ENCODE data around the gene ATF5.
A peak's percentile ranks its signal among the peaks of the same experiment; 100 is the strongest.

The ATF5 gene

DNA sequence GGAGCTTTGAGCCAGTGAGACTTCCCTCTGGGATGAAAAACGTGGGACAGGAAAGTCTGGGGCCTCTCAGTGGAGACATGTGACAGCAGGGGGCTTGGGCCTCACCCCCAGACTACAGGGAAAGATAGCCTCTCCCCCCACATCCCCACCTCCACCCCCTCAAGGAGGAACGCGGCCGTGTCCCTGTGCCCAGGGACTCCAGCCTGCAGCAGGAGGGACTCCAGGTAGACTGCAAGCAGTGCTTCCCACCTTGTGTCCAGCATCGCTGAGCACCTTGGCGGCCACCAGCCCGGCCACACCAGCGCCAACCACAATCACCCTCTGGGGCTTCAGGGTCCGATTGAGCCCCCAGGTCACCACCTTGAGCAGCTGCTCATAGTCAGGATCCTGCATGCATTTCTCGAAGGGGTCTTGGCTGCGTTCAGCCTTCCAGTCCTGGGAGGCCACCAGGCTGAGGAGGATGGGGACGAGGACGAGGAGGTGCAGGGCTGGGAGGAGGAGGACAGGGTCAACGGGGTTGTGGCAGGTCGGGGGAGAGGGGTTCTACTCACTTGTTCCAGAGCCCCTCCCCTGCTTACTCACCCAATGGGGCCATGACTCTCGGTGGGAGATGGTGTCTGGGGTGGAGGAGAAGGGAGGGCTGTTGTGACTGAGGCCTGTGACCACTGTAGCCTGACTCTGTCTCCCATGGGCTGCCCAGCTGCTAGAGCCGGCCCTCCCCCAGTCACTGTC is 33.3 kb upstream of the ATF5 start:
- DNase-seq = no peak

DNA sequence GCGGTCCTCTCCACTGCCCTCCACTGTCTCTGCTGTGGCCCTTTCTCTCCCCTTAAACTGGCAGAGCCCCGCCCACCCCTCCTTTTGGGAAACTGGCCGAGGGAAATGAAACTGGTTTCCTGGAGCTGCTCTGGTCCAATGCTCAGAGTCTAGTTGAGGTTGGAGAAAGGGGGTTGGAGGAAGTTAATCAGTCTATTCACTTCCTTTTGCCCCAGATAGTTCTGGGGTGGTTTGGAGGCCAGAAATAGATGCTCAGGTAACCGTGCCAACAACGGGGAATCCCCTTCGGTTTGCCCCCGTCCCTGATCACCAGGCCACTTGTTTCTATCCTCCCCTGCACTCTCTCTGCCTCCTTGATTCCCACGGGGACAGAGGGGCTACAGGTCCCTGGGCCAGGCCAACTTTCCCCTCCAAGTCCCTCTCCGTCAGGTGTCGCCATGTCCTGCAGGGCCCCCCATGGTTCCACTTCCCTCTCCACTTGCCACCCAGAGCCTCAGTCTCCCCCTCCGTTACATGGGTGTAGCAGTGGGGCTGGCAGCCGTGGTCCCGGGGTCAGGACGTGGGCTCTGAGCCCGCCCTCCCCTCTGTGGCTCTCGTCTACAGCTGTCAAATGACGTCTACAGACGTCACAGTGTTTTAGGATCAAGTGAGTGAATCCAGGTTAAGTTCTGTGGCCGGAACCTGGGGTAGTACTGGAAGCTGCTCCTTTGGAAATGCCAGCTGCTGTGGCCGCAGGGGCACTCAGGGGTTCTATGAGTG is 32.0 kb upstream of the ATF5 start, which contains the start of gene IL4I1:
Gene IL4I1 (minus strand): TSS at position 25 of the 759 bp plus-strand sequence. CDS start 727 bp downstream, outside the sequence.
- no peak for DNase-seq

GRCh38 chr19:49904136-49904535 is 24.9 kb upstream of the ATF5 start:
- no peak for DNase-seq

GRCh38 chr19:49906879-49907564 is 22.0 kb upstream of the ATF5 start:
- no peak for DNase-seq

- DNase-seq = no peak
Observed at GRCh38 chr19:49907745-49908446, 21.1 kb upstream of the ATF5 start.

- DNase-seq = no peak
Observed at GRCh38 chr19:49908480-49909420, 20.3 kb upstream of the ATF5 start.

GRCh38 chr19:49910179-49910578 is 18.8 kb upstream of the ATF5 start:
- no peak for DNase-seq

GRCh38 chr19:49911381-49912145 is 17.4 kb upstream of the ATF5 start:
- DNase-seq = no peak

GRCh38 chr19:49912965-49913685 is 15.9 kb upstream of the ATF5 start:
- DNase-seq = no peak

DNA sequence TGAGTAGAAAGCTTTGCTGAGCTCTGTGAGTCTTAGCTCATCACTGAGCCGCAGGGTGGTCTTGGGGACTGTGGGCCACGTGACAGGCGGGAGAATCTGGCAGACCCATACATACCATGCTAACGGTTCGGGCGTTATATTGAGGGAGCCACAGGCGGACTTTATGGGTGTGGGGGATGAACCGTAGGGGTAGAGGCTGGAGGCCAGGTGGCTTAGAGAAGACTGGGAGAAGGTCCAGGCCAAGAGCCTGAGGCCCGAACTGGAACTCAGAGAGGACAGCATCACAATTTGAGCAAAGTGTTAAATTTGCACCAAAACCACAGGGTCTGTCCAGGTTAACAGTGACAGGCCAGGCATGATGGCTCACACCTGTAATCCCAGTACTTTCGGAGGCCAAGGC is 15.3 kb upstream of the ATF5 start:
- no peak for DNase-seq

GRCh38 chr19:49915271-49915670 is 13.7 kb upstream of the ATF5 start:
- DNase-seq = no peak

GRCh38 chr19:49916839-49917733 is 11.9 kb upstream of the ATF5 start:
- no peak for DNase-seq

DNA sequence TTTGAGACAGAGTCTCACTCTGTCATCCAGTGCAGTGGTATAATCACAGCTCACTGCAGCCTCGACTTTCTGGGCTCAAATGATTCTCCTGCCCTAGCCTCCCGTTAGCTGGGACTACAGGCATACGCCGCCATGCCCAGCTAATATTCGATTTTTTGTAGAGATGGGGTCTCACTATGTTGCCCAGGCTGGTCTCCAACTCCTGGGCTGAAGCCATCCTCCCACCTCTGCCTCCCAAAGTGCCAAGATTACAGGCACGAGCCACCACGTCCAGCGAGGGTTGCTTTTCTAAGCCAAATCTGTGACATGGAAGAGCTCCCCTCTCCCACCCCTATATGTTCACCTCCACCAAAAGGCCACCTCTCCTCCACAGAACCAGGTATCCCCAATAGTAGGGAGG is 10.9 kb upstream of the ATF5 start:
- DNase-seq = no peak

- peak; percentile 12 for DNase-seq
Observed at GRCh38 chr19:49920624-49921363, 8.2 kb upstream of the ATF5 start.

DNA sequence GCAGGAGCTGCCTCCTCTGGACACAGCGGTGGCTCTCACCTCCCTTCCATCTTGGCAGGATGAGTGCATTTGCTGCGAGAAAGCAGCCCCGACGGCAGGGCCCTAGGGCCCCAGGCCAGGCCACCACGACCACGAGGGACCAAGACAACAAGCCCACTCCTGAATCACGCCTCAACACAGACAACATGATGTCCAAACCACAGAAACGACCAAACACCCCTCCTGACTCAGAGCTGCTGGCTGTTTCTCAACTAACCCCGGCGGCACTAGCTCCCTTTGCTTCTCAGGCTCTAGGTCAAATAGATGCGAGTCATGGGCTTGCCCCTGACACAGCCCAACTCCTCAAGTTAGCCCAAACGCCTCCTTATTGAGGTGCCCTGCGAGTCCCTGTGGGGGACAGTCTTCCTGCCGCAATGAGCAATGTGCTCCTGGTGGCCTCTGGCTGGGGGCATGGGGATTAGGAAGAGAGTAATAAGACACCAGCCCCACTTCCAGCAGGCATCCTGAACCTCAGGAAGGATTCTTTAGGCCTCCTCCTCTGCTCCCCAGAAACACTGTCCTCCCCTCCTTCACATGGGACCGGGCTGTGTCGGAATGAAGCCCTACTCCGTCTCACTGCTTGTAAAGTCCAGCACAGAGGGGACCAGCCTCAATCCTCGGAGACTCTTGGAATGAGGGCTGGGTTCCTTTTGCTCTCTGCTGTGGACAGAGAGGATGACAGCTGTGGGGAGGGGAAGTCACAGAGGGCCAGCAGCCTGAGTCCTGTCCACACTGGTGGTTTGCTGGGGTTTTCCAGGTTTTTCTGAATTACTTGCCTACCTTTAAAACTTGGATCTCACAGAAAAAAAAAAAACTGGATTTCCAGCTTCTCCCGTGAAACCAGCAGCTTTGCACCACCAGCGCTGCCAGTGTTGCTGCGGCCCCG is 6.9 kb upstream of the ATF5 start:
- DNase-seq = no peak

DNA sequence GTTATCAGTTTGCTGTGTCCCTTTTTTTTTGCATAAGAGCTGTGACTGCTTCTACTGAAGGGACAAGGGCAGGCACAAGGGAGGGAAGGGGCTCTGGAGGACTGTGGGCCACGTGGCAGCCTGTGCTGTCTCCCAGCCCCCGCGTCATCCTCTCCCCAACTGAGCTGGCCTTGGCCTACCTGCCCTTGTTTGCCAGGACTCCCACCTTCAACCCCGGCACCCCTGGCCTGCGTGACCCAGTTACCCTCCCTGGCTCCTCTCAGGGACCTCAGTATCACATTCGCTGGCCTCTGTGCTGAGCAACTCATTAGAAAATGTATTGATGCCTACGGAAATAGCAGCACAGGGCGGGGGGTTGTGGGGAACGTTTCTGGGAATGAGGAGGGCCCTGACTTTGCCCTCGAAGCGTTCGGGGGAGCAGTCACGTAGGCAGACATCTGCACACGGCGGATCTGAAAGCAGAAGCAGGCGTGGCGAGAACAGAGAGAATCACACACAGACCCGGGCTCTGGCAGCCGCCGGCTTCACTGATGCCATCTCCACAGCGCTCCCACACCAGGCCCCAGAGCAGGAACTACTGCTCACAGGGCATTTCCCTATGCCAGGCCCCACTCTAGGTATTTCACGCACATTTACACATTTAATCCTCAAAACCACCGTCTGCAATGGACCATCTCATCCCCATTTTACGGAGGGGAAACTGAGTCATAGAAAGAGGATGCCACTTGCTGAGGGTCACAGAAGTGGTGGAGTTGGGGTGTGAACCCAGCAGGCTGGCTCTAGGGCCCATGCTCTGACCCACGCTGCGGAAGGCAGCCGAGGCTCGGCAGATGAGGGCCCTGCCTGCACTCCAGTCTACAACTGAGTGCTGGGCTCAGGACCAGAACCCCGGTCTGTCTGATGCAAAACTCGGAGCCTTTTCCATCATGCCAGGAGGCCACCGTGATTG is 5.7 kb upstream of the ATF5 start:
- no peak for DNase-seq
